ENCODE results near the gene LFNG.
A peak's percentile ranks its signal among the peaks of the same experiment; 100 is the strongest.
"Not testable (repeated sequence)": the region's sequence is repeated elsewhere in the genome, so short reads cannot be mapped to it uniquely, and the experiment has no call there.

Gene LFNG

DNA sequence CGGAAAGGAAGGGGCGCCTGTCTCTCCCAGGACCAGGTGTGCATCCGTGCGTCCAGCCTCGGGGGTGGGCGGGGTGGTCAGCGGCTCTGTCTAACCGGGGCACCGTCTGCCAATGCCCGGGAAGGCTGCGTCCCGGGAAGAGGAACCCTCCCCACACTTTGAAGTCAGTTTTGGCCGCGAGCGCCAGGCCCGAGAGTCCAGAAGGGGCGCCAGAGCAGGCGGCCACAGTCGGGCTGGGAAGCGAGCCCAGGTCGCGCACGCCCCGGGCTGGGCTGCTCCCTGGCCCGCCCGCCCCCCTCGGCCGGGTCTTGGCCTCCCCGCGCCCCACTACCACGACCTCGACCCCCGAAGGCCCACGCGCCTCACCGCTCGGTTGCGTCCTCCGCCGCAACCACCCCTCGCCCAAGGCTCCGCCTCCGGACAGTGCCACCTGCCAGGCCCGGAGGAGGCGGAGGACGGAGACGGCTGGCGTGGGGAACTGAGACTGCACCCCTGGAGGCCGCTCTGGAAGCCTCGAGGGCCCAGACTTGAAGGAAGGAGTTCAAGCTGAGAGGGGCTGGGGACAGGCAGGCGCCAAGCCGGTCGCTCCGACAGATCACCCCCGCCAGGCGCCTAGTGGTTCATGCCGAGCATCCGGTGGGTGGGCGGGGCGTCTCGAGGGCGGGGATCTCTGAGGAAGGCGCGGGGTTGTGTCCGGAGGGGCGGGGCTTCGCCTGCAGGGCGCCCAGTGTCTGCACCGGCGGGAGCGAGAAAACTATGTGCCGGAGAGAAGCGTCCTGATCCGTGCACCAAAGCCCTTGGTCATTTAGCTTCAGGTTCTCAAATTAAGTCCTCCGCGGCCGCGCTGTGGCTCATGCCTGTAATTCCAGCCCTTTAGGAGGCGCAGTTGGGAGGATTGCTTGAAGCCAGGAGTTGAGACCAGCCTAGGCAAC is 35.8 kb downstream of the LFNG start, which contains the start of gene BRAT1:
TSS of gene BRAT1 (minus strand) at position 404 of the 932 bp plus-strand sequence. CDS start 1,093 bp downstream, outside the sequence.
- peak; percentile 99 for TF ChIP-seq POLR2A (IDR thresholded peaks at IDR 0.05; ENCODE audit: low read depth, low read length)
- peak; percentile 100 for DNase-seq (ENCODE audit: insufficient read length, low spot score)
- FAIRE-seq = peak; percentile 43

DNA sequence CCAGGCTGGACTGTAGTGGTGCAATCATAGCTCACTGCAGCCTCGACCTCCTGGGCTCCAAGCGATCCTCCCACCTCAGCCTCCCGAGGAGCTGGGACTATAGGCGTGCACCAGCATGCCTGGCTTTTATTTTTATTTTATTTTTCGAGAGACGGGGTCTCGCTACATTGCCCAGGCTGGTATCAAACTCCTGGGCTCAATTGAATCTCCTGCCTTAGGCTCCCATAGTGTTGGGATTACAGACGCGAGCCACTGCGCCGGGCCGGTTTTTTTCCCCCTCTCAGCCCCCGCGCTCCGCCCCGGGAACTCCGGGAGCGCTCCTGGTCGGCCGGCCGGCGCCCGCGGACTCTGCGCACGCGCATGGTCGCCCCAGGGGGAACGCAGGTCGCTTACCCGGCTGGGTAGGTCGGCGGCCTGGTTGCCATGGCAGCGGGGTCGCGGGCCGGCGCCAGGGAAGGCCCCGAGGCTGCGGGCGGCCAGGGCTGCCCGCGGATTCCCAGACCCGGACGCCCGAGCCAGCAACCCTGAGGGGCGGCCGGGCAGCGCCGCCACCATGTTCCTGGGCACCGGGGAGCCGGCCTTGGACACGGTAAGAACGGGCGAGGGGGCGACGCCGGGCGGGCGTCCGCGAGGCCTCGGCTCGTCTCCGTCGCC is 39.2 kb downstream of the LFNG start, which contains the start of gene IQCE:
TSS of gene IQCE (plus strand) at position 351 of the 654 bp plus-strand sequence. CDS start at position 554, 203 bp downstream.
- peak; percentile 99 for DNase-seq (ENCODE audit: insufficient read length, low spot score)
- peak; percentile 74 for TF ChIP-seq POLR2A (IDR thresholded peaks at IDR 0.05; ENCODE audit: low read depth, low read length)
- FAIRE-seq = no peak

DNA sequence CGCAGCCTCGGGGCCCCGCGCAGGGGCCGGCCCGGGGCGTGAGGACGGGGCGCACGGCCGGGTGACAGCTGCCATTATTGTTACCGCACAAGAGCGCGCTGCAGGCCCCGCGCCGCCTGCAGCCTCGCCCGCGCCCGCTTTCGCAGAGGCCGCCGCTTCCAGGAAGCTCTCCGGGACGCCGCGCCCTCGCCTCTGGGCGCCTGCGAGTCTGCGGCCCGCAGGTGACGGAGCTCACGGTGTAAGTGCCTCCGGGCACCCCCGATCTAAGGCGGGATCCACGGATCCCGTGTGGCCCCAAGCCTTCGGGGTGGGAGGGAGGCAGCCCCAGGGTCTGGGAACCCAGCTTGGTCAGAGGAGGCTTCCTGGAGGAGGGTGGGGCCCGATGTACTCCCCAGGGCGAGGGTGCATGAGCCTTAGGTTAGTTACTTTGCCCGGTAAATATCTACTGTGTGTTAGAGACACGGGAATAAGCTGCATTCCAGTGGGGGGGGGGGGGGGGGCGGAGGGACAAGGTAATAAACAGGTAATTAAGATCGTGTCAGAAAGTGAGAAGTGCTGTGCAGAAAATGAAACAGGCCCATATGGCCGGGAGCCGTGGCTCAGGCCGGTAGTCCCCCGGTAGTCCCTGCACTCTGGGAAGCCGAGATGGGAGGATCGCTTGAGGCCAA is 39.8 kb downstream of the LFNG start:
- DNase-seq (ENCODE audit: insufficient read length, low spot score) (no peak), FAIRE-seq (no peak)
- peak; percentile 18; the same call in 1 of the 2 replicates for TF ChIP-seq POLR2A (IDR thresholded peaks at IDR 0.05; ENCODE audit: low read depth, low read length)

DNA sequence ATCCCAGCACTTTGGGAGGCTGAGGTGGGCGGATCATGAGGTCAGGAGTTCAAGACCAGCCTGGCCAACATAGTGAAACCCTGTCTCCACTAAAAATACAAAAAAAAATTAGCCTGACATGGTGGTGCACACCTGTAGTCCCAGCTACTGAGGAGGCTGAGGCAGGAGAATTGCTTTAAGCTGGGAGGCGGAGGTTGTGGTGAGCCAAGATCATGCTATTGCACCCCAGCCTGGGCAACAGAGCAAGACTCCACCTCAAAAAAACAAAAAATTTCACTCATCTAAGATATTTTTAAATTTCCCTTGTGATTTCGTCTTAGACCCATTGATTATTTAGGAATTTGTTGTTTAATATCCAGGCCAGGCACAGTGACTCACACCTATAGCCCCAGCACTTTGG is 44.4 kb downstream of the LFNG start:
- not testable (repeated sequence) for DNase-seq (ENCODE audit: insufficient read length, low spot score); FAIRE-seq

DNA sequence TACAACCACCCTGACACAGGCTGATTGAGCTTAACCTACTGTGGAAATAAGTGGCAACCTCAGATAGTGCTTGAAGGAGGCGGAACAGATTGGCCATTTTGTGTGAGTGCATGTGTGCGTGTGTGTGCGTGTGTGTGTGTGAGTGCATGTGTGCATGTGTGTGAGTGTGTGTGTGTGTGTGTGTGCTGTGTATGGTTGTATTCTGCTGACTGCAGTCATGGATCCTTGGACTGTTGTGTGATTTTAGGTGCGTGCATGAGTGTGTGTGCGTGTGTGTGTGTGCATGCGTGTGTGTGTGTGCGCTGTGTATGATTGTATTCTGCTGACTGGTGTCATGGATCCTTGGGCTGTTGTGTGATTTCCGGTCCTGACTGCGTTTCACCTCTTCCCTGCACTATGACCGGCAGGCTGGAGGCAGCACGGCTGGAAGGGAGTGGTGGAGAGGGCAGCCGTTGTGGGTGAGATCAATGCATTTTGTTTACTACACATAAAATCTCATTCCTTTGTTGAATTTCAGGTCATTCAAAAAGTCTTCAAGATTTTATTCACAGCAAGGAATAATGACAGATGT is 45.5 kb downstream of the LFNG start:
- FAIRE-seq = no peak
- no peak for DNase-seq (ENCODE audit: insufficient read length, low spot score)
- peak; percentile 27; the same call in 1 of the 2 replicates for TF ChIP-seq POLR2A (IDR thresholded peaks at IDR 0.05; ENCODE audit: low read depth, low read length)

DNA sequence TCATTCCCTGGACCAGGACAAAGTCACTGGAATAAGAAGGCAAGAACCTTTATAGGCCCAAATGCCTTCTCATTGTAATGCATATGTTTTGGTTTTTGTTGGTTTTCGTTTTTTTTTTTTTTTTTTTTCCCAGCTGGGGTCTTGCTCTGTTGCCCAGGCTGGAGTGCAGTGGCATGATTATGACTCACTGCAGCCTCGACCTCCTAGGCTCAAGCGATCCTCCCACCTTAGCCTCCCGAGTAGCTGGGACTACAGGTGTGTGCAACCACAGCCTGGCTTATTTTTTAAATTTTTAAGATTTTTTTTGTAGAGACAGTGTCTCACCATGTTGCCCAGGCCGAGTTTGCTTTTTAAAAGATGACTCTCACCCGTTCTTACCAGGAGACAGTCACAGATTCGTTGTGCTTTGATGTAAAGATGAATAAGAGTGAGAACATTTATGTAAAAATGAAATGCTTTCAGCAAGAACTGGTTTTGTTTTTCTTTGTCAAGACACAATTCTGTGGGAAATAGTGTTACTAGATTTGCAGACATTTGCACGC is 46.8 kb downstream of the LFNG start:
- FAIRE-seq = no peak

DNA sequence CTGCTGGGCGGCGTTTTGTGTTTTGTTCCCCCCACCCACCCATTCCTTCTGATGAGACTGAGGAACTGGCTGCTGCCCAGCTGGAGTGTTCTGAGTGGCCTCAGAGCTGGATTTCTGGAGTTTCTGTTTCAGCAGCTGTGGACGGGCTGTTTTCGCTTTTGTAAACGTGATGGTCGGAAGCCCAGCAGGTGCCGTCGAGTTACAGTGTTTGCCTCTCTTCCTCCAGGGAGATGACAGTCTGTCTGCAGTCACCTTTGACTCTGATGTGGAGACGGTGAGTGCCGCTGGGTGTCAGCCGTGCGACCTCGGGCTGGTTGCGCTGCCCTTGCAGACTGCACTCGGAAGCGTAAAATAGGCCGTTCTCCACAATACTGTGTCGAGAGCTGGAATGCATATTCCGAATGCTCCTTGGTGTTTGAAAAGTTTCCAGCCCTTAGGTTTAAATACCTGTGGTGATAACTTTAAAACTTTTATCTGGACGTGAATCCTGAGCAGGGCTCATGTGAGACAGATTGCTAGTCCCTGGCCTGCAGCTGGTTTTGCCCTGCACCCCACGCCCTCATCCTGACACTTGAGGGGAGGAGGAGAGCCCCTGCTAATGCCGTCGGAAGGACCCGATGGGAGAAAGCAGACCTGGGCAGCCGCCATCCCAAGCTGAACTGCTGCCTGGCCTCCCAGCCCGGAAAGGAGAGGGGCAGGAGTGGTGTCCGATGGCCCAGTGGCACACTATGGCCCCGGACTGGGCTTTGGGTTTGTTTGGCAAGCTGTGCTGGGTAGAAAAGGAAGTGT is 47.5 kb downstream of the LFNG start:
- no peak for TF ChIP-seq POLR2A (IDR thresholded peaks at IDR 0.05; ENCODE audit: low read depth, low read length)
- DNase-seq (ENCODE audit: insufficient read length, low spot score) (no peak), FAIRE-seq (no peak)

More for the DNA sequence above, 46.8 kb downstream of the LFNG start:
- no peak for DNase-seq (ENCODE audit: insufficient read length, low spot score)
- no peak for TF ChIP-seq POLR2A (IDR thresholded peaks at IDR 0.05; ENCODE audit: low read depth, low read length)

DNA sequence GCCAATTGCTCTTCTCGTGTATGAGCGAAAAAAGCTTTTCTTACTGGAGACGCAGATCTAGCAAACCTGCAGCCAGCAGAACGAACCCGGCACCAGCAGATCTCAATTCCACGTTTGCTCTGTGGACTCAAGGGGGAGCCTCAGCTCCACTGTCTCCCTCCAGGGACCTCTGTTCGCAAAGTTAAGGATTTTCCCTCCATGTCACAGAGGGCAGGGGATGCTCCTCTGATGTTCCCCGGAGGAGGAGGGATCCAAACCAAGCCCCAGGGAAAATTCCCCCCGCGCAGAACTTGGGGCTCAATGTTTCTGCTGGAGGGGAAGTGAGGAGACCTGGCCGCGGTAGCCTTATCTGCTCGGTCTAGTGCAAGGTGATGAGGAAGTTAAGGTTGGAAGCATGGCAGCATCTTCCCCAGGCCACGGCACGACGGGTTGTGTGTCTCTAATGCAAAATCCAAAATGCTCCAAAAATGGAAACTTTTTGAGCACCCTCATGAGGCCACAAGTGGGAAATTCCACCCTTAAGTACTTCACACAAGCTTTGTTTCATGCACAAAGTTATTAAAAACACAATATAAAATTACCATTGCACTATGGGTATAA is 48.2 kb downstream of the LFNG start:
- FAIRE-seq (no peak), DNase-seq (ENCODE audit: insufficient read length, low spot score) (no peak)
- no peak for TF ChIP-seq POLR2A (IDR thresholded peaks at IDR 0.05; ENCODE audit: low read depth, low read length)

DNA sequence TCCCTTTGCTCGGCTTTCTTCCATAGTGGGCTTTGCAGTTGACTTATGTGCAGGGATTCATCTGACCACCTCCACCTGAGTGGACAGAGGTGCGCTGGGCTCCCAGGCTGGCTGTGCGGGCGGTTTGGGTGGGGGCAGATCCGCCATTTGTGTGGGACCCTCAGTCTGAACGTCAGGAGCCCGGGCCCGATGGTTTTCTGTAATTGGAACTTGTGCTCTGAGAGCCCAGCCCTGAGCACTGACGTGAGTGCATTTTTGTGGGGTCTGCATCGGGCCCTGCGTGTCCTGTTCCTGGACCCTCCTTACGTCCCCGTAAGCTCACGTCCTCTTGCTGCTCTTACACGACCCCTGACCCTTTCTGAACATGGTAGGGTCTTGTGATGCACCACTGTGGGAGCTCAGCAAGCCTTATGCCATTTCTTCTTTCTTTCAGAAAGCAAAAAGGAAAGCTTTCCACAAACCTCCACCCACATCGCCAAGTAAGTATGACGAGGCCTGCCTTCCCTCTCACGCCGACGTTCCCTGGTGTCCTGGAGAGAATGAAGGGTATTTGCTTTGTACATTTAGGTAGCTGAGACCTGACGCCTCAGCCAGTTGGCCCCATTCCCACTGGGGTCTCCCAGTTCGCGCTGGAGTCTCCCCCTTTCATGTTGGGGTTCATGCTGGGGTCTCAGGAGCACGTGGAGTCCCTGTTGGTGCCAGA is 49.1 kb downstream of the LFNG start:
- FAIRE-seq (no peak), DNase-seq (ENCODE audit: insufficient read length, low spot score) (no peak)
- TF ChIP-seq POLR2A (IDR thresholded peaks at IDR 0.05; ENCODE audit: low read depth, low read length) = no peak

DNA sequence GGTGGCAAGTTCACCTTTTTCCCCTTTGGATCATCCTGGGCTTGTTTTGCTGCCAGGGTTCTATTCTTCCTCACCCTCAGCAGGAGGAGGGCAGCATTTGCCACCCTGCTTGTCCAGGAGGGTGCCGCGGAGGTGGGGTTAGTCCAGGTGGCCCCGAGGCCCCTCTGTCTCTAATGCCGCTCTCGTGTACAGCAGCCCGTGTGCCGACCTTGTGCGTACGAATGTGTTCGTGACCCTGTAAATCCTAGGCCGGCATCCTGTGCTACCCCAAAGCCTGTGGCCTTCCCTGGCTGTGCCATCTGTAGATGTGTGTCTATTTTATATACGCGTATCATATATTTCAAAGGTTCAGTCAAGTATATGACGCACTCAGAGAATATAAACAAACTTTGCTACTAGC is 49.8 kb downstream of the LFNG start:
- no peak for FAIRE-seq
- no peak for DNase-seq (ENCODE audit: insufficient read length, low spot score)
- no peak for TF ChIP-seq POLR2A (IDR thresholded peaks at IDR 0.05; ENCODE audit: low read depth, low read length)

DNA sequence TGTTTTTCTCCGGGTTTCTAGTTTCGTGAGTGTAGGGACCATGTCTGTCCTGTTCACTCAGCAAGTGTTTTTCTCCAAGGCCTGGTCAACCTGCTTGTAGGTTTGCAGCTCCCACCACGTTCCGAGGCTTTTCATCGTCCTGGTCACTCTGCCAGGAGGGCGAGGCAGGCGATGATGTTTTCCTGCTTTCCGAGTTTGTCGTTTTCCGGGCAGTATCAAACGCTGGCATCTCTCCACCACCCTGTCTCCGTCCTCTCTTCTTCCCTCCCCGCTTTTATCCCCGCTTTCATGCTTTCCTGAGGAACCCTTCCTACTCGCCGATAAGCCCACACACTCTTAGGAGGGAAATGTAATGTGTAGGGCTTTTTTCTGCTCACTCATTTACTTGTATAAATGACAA is 50.4 kb downstream of the LFNG start:
- TF ChIP-seq POLR2A (IDR thresholded peaks at IDR 0.05; ENCODE audit: low read depth, low read length) = no peak
- DNase-seq (ENCODE audit: insufficient read length, low spot score) (no peak), FAIRE-seq (no peak)

DNA sequence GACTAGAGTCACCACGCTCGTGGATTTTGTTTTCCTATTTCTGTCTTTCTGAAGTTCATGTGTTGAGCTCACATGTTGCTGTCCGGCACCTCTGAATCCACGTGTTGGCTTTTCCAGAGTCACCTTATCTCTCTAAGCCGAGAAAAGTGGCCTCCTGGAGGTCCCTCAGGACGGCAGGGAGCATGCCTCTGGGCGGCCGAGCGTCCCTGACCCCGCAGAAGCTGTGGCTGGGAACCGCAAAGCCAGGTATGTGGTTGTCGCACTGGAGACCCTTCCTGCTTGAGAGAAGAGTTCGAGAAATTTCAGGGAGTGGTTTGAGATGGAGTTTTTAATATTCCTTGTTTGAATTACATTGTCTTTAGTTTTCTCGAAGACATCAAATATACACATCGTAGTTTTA is 51.8 kb downstream of the LFNG start:
- no peak for TF ChIP-seq POLR2A (IDR thresholded peaks at IDR 0.05; ENCODE audit: low read depth, low read length)

More for the DNA sequence above, 51.8 kb downstream of the LFNG start:
- FAIRE-seq (no peak), DNase-seq (ENCODE audit: insufficient read length, low spot score) (no peak)
